HG03139 (cell line): Measurements from ENCODE around the gene THBS3.
"Not testable (repeated sequence)": the region's sequence is repeated elsewhere in the genome, so short reads cannot be mapped to it uniquely, and the experiment has no call there.

Experiments used
- ATAC-seq: cut with Tn5 transposase; IDR thresholded peaks from one replicate; pipeline ENCODE4 v1.9.1; 2021; ENCODE audit not compliant: unreplicated experiment

THBS3 gene

GRCh38 chr1:155155996-155156643, 51.6 kb downstream of the THBS3 start:
- ATAC-seq, result not testable (repeated sequence)
